GM10248 (cell line): ENCODE measurements around the gene PRDM16.

ENCODE experiments used
- CTCF ChIA-PET: fragments of 300-600 bp; sonication (Branson Sonifier 250); formaldehyde crosslinking; extraction: SDS; loops from one replicate; lab custom pipeline; 2021; ENCODE audit warnings: antibody characterized with exemption; lab: Yijun Ruan, JAX
- POLR2A ChIA-PET: fragments of 350-650 bp; sonication (Branson Sonifier 250); formaldehyde crosslinking; extraction: SDS; loops from one replicate; lab custom pipeline; 2020; ENCODE audit warnings: antibody characterized with exemption; lab: Yijun Ruan, JAX
- DNase-seq: peaks from one replicate; pipeline ENCODE4 v3.0.0; 2012; ENCODE audit errors: extremely low spot score
- CTCF ChIP-seq: IDR thresholded peaks from 2 replicates; pipeline ENCODE4 v1.5.1; 2012; ENCODE audit warnings: mild to moderate bottlenecking, low read depth; ENCODE audit errors: extremely low read depth, missing control alignments, control extremely low read depth

Gene PRDM16

DNA sequence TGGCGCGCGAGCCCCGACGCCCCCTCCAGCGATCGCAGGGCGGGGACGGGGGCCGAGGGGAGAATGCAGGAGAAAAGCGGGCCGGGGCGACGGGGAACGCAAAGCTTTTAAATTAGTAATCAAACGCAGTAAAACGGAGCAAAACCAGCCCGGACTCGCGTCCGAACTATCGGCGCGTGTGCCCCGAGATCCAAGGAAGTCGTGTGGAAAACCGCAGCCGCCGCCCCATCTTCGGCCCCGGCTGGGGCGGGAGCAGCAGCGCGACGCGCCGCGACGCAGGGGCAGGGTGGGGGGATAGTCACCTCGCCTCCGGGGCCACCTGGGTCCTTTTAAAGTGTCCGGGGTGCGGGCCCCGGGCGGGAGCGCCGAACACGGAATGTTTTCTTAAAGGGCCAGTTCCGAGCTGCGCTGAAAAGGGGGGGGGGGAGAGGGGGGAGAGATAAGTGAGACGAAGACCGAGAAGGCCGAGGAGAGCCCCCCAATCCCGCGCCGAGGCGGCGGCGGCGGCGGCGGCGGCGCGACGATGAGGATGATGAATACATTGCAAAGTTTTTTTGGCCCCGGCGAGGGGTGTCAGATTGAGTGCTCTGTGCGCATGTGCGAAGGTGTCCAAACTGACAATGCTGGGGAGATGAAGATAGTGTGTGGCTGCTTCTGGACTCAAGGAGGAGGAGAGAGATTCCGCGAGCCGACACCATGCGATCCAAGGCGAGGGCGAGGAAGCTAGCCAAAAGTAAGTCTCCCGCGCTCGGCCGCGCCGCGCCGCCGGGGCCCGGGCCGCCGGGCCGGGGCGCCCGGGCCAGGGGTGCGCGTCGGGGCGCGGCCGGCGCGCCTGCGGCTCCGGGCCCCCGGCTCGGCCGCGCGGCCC lies at the start of gene PRDM16:
Gene PRDM16 (plus strand): TSS at position 640 of the 868 bp plus-strand sequence. CDS start 57 bp downstream, at position 697.
- DNase-seq = no peak
- TF ChIP-seq CTCF = no peak
- CTCF ChIA-PET = no interaction called here
- POLR2A ChIA-PET = no interaction called here

DNA sequence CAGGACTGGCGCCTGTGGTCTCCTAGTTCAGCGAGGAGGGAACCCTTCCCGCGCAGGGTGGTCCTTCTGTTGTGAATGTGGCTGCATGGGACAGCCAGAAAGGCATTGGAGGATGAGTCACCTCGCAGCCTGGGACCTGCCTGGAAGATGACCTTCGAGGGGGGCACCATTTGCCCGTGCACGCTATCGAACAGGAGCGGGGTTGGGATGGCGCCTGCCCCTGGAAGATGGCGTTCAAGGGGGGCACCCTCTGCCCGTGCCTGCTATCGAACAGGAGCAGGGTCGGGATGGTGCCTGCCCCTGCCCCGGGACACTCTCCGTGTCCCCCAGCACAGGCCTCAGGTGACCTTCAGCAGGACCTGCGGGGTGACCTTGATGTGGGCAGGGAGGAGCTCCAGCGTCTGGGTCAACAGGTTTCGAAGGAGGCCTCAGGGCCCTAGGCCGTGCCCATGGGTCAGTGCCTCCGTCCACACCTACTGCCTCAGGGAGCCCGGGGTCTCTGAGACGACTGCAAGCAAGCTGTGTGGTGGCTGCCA lies 49.4 kb upstream of the PRDM16 start:
- POLR2A ChIA-PET = no interaction called here
- TF ChIP-seq CTCF = no peak

GRCh38 chr1:3020263-3020909 lies 48.6 kb upstream of the PRDM16 start:
- no peak for DNase-seq
- ChIA-PET CTCF (no interaction called here), POLR2A (no interaction called here)
- no peak for TF ChIP-seq CTCF

More for the DNA sequence above, 49.4 kb upstream of the PRDM16 start:
- no peak for DNase-seq
- CTCF ChIA-PET = no interaction called here

- DNase-seq = no peak
- no peak for TF ChIP-seq CTCF
- ChIA-PET POLR2A (no interaction called here), CTCF (no interaction called here)
Observed at GRCh38 chr1:3021233-3021671, 47.8 kb upstream of the PRDM16 start, which contains the start of gene ACTRT2. TSS of gene ACTRT2 (plus strand) at chr1:3021467. CDS start at chr1:3021687, 220 bp downstream.

- POLR2A ChIA-PET = no interaction called here
- CTCF ChIA-PET = no interaction called here
- TF ChIP-seq CTCF = no peak
- no peak for DNase-seq
Observed at GRCh38 chr1:3021801-3022401, 47.1 kb upstream of the PRDM16 start.

DNA sequence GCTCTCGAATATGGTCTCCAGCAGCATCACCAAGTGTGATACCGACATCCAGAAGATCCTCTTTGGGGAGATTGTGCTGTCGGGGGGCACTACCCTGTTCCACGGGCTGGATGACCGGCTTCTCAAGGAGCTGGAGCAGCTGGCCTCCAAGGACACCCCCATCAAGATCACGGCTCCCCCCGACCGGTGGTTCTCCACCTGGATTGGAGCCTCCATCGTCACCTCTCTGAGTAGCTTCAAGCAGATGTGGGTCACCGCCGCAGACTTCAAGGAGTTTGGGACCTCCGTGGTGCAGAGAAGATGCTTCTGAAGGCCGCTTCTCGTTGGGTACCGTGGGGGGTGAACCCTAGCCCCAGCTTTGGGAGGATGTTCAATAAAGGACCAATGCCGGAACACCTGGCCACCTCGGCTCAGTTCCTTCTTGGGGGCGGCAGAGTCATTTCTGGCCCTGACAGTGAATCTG lies 46.5 kb upstream of the PRDM16 start:
- TF ChIP-seq CTCF = no peak
- DNase-seq = no peak
- POLR2A ChIA-PET = no interaction called here
- CTCF ChIA-PET = no interaction called here
